HG03159 (cell line): ENCODE measurements around the gene ATP6V1C2.
A peak's percentile ranks its signal among the peaks of the same experiment; 100 is the strongest.

Source experiments
- ATAC-seq: cut with Tn5 transposase; IDR thresholded peaks from one replicate; pipeline ENCODE4 v1.9.1; 2021; ENCODE audit warnings: mild to moderate bottlenecking, moderate library complexity; ENCODE audit not compliant: unreplicated experiment

Gene ATP6V1C2

DNA sequence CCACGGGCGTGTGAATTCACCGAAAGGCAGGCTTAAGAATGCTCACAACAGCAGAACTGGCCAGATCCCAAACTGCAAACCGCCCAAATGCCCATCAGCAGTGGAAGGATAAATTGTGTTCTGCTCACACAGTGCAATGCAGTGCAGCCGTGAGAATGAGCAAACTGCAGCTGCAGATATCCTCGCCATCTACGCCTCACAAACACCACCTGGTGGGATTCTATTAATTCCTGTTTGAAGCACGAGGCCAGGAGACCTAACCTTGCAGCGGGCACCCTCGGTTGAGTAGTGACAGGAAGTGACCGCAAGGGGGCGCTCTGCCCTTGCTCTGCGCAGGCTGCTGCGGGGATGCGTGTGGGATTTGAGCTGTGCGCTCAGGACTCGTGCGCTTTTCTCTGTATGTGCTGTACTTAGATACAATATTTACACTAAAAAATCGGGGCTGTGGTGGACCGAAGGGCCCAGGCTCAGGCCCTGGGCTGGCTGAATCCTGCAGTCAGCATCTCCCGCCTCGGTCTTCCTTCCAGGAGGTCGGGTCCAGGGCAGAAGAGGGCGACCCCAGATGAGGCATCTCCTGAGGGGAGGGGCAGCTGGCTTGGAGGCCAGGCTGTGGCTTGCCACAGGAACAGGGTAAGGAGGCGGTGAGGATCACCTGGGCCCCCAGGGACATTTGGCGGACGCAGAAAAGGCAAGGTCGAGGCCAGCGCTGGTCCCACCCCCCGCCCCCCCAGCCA lies 110.9 kb downstream of the ATP6V1C2 start:
- peak; percentile 82 for ATAC-seq

DNA sequence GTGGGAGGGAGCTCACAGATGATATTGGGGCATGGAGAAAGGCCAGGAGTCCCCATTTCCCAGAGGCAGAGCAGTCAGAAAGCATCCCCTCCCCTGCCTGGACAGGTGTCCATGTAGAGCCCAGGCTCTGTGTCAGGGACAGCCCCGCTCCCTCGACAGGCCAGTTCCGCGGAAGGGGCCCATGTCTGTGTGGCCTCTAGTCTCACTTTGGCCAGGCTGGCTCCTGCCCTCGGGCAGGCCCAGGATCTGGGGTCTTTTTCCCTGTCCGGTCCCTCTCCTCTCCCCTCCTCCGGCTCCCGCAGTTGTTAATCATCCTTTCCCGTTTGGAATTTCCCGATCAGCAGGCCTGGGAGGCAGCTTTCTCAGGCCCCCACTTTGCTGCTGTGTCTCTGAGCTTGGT lies 111.6 kb downstream of the ATP6V1C2 start:
- no peak for ATAC-seq

GRCh38 chr2:10834068-10834655 lies 112.7 kb downstream of the ATP6V1C2 start:
- no peak for ATAC-seq
